Myocyte (in vitro differentiated cells): ENCODE results near the gene SULF2. TPM values are rescaled to one million over a fixed set of nuclear protein-coding genes. Genes with fewer than 3 reads are reported as not detected.
A peak's percentile ranks its signal among the peaks of the same experiment; 100 is the strongest.

Experiments
- DNase-seq: peaks from one replicate; pipeline ENCODE4 v3.0.0-alpha.2; 2012; ENCODE audit warnings: low read depth
- total RNA-seq: library from RNA; depleted of rRNA; stranded (reverse); fragments of >200 nt; gene quantifications from 2 replicates; pipeline ENCODE4 v1.2.3, GENCODE V29; 2014

SULF2 gene
- total RNA-seq, 1 donor from 2014 or later = 2.6 TPM

DNA sequence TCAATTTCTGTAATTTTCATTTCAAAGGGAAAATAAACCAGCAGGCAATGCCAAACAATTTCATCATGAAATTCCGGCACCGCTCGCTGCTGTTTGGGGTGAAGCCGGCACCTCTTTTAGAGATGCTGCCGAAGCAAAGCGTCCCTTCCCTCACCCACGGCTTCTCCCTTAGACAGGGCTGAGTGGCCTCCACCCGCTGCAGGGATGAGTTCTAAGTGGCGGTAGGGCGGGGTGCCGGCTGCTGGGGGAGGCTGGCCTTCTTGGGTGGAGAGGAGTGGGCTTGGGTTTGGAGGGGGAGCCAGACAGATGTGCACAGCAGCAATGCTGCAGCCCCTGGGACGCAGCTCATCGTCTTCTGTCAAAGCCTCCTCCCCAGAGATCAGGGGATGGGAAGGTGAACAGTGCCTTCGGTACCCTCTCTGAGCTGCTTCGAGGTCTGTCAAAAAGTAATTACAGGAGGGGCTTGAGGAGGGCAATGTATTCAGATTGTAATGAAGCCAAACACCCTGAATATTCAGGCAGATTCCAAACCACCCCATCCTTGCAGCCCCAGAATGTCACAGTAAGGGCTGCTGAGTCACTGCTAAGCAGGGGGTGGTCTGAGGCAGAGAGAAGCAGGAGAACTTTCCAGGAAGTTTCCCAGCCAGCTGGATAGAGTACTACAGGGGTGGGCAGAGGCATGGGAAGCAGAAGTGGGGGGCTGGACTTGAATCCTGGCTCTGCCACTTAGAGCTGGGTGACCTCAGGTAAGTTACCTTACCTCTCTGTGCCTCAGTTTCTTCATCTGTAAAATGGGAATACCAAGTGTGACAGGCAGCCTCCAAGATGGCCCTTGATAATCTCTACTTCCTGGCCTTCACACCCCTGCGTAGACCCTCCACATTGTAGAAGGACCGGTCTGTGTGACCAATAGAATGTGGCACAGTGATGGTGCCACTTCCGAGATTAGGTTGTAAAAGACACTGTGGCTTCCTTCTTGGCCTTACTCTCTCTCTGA is 96.6 kb downstream of the SULF2 start:
- DNase-seq = no peak

DNA sequence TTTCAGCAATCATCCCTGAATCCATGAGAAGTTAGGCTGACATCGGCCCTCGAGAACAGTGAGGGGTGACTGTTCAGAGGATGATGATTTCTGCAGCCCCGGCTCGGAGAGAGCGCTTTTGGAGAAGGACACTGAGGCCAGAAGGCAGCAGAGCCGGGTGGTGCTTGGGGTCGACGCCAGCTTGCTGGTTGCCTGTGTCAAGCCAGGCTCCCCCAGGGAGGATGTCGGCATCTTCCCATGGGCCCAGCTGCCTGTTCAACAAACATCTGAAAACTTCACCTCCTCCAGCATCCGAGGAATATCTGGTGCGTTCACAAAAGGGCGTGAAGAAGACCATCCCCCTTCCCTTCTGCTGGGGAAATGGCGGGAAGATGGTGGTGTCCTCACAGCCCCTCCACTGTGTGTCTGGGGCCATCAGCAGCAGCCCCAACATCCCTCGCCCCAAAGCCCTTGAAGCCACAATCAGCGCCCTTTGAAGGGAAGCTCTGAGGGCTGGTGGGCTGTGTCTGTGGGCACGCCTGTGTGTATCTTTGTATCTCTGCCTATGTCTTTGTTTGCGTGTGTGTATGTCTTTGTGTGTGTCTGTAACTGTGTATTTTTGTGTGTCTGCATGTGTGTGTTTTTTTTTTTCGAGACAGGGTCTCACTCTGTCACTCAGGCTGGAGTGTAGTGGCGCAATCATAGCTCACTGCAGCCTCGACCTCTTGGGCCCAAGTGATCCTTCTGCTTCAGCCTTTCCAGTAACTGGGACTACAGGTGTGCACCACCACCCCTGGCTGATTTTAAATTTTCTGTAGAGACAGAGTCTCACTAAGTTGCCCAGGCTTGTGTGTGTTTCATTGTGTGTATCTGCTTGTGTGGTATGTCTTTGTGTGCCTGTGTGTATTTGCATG is 97.9 kb downstream of the SULF2 start:
- DNase-seq = no peak

DNA sequence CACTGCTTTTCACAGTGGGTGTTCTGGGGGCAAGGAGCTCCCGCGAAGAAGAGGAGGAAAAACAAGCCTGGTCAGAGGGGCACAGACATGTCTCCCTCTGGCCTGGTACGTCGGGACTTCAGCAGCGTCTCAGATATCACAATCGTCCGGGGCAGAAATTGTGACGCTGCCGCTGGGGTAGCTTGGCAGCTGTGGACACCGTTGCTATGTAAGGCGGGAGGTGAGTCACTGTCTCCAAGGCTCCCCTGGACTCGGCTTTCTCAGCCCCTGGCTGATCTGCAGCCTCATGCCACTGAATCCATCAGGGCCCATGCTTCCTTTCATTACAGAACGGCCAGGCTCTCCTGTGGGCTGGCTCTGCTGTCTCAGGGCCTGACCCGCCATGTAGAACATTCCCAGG is 98.7 kb downstream of the SULF2 start:
- DNase-seq = peak; percentile 93

DNA sequence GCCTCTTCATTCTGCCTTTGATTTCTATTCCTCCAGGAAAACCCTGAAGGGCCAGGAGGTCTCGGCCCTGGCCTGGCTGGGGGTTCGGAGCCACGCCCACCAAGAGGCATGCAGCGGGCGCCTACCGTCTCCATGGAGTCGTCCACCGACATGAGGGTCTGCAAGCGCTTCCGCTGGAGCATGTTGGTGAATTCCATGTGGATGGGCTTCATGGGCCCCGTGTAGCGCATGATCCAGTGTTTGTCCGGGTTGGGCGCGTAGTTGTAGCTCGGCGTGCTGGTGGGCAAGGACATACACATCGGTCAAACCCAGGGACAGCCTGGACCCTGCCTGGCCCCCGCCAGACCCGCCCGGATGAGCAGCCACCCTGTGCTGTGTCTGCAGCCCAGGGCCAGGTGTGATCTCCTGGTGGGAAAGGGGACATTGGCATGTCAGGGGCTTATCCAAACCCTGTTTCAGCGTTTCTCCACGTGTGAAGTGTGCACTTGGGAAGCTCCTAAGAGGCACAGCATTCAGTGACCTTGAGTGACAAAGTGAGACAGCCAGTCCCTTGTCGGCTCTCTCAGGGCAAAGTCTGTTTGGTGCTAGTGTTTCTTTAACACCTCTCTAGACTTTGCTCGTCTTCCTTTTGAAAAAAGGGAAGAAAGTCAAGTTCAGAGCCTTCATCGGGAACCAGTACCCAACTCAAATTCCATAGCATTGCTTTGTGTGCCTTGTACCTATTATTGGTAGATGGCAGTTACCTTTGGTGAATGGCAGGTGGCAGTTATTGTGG is 100.8 kb downstream of the SULF2 start:
- no peak for DNase-seq

DNA sequence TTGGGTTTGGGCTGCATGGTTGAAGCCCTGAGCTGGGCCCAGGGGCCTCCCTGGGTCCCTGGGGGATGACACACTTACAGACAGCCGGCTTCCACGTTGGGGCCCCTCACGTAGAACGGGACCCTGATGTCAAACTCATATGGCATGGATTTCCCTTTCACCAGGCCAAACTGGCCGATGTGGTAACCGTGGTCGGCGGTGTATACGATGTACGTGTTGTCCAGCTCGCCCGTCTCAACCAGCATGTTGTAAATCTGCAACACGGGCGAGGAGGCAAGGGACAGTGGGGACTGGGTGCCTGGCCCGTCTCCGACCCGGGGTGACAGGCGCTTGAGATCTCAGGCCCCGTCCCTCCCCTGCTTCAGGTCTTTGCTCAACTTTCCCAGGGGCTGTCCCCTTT is 102.4 kb downstream of the SULF2 start:
- no peak for DNase-seq

DNA sequence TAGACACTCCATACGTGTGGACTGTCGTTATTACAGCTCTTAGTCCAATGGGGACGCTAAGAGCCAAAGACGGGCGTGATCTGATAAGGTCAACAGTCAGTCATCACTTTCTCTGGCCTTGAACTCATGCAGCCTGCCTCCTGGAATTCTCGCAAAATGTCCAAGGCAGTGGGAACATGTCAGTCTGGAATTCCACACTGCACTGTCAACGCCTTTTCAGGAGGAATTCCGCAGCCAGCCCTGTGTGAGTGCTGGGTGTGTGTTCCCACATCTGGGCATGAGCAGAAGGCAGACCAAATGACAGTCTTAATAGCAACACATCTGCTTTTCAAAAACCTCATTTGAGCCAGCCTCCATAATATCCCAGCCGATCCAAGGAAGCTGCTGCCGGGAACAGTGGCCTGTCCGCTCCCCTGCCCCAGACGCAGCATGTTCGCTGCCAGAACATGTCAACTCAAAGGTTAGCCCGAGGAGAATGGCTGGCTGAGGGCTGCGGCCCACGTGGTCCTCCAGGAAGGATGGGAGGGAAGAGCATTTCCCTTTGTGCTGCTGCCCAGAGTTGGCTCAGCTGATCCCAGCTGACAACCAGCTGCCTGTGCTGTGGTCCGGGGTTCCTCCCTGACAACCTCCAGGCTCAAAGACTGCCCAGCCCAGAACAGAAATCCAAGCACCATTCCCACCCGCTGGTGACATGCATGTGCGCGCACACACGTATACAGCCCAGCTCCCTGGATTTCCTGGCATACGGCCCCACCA is 103.1 kb downstream of the SULF2 start:
- peak; percentile 71 for DNase-seq

DNA sequence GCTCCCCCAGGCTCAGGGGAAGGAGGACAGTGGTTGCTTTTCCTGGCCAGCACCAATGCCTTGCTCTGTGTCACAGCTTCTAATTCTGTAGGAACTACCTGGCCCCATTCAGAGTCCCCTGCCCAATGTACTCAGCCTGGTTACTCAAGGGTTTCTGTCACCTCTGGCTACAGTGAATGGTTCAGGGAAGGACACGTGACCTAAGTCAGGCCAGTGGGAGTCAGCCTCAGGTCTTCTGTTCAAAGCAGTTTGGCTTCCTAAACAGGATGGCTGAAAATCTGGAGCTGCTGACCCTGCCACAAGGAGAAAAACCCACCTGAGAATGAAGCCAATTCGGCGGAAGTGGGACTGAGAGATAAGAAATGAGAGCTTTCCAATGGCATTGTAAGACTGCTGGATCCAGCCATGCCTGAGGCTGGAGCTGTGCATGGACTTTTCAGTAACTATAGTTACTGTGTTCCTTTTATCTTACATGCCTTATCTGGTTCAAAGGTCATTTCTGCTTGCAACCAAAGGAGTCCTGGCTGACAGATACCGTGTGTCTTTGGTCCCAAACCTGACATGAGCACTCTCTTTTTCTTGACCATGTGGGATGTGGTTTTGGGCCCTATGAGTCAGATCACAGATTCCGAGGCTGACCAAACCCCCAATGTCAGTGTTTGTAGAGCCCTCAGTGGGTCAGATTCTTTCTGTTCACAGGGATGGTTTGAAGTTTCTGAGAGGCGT is 104.3 kb downstream of the SULF2 start:
- peak; percentile 69 for DNase-seq

DNA sequence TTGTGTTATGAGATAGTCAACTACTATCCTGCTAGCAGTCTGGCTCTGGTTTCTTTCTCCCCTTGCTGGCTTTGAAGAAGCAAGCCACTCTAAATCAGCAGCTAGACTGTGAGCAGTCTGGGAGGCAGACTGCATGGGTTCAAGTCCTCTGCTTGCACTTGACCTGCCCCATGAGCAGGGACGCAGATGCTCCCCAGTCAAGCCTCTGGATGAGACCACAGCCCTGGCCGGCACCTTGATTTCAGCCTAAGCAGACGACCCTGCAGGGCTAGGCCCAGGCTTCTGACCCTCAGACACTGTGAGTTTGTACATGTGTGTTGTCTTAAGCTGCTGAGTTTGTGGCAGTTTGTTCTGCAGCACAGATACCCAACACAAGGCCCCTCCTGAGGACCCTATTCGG is 105.8 kb downstream of the SULF2 start:
- DNase-seq = no peak

DNA sequence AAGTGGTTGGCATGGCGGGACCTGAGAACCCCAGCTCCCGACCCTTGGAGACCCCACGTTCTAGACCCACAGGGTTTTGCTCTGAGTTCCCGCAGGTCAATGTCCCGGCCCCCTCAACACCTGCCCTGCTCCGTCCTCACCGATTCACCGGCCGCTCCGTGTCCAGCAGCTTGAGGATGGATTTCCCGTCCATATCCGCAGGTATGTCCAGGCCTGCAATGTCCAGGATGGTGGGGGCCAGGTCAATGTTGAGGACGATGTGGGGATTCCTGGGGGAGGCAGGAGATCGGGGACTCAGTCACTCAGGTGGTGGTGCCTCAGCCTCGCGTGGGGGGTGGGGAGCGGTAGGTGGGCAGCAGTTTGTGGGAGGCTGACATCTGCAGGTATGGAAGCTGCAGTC is 106.7 kb downstream of the SULF2 start:
- DNase-seq = no peak

DNA sequence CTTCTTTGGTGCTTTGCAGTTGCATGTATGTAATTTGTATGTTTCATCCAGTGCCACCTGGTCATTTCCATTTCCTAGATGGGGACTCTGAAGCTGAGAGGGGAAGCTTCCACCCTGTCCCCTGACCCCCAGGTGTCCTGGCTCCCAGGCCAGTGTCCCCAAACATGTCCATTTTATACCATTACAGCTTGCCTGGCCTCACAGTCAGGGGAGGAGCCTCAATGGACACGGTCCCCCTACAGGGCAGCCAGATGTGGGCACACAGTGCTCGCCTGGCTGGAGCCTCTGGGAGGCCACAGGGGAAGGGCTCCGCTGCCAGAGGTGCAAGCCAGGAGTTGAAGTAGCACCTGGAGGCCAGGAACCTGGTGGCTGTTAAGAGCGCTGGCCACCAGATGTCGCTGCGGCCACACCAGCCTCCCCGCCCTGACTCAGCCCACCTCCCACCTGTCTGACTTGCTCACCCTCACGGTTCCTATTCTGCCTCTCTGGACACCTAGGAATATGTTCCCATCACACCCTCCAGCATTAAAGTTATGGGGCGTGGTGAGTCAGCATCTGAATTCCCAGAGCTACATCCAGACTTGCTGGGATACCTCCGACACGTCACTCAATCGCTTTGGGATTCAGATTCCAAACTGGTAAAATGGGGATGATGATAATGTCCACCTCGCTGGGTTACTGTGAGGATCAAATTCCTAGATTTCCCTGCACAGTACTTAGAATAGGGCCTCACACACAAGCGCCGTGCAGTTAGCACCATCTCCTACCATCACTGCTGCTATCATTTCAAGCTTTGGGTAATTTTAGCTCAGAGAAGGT is 107.4 kb downstream of the SULF2 start:
- DNase-seq = peak; percentile 5

DNA sequence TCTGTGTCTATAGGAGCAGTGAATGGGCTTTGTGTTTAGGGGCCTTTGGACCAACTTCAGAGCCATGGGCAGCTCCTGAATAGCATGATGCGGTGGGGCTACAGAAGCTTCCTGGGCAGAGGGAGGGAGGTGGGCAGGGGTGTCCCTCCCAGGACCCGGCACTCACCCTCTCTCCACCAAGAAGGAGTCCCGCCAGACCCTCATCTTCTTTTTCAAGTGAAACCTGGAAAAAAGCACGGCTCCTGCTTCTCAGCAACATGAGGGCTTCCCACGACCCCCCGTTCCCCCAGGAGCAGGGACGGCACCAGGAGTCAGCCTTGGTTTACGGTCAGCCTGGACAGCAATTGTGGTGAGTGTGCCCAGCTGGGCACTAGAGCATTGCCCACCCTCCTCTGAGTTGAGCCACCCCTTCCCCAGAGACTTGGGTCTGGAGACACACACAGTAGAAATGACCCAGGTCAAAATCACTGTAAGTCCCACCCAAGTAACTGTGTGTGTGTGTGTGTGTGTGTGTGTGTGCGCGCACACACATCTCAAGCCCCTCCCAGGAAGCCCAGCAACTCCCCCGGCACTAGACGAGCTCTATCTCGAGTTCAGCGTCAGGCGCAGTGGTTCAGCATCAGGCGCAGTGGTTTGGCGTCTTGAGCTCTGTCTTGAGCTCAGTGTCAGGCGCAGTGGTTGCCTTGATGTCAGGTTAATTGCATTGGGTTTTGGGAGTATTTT is 108.2 kb downstream of the SULF2 start:
- no peak for DNase-seq

DNA sequence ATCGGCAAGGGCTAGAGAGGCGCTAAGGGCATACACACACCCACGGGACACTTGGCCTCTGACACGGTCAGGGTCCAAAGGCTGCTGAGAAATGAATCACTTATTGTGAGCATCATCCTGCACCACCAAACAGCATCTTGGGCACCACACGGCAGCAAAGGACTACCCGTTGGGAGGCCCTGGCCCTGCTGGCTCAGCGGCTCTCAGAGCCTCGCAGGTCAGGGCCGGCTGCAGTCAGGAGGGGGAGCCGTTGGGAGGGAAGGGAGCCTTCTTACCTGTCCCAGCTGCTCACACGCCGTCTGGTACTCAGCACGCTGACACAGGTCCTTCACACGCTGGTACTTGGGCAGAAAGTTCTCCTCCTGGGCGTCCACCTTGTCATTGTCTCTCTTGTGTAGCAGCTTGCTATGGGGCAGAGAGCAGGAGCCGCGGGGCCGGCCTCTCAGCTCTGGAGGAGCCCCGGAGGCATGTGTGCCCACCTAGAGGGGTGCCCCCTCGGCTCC is 109.0 kb downstream of the SULF2 start:
- DNase-seq = no peak

DNA sequence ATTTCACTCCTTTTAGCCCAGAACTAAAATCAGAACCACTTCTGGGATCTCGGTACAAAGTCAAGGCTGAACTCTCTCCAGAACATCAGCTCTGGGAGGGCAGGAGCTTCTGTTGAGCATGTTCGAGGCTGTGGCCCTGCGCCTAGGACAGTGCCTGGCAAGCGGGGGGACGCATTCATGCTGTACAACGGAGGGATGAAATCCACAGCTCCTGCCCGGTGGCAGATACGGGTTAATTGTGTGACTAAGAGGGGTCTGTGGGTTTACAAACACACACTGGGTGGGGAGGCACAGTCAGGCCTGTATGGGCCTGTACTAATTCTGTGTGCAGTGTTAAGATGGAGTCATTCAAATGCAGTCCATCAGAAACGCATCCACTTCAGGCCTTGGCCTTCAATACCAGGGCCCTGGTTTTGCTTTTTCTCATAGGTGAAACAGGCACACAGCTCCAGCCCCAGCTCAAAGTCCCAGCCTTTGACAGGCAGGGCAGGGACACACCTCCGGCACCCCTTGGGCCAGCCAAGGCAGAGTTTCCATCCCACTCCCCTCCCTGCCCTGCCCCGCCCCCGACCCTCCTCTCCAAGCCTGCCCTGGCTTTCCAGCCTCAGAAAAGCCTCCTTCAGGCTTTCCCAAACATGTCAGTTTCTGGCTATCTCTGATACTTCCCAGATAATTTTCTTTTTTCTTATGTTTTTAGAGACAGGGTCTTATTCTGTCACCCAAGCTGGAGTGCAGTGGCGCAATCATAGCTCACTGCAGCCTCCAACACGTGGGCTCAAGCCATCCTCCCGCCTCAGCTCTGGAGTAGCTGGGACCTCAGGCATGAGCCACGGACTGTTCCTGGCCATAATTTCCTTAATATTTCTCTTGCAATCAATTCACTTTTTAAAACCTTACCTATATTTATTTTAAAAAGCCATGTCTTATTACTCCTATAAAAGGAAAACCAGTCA is 109.8 kb downstream of the SULF2 start:
- DNase-seq = no peak

DNA sequence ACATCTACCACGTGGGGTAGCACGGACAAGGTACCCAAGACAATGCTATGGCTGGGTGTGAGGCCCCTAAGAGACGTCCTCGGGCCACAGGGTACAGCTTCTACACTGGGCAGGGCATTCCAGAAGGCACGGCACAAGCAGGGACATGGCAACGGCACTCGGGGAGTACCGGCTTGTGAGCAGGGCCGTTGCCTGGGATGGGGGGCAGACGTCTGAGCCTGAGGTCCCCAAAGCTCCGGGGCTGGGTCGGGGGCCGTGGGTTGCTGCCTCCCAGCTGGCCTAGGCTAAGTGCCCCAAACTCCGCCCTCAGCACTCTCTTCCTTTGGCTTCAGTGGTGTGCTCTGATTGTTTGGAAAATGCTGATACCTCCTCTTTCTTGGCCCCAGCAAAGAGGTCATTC is 110.6 kb downstream of the SULF2 start:
- DNase-seq = no peak

DNA sequence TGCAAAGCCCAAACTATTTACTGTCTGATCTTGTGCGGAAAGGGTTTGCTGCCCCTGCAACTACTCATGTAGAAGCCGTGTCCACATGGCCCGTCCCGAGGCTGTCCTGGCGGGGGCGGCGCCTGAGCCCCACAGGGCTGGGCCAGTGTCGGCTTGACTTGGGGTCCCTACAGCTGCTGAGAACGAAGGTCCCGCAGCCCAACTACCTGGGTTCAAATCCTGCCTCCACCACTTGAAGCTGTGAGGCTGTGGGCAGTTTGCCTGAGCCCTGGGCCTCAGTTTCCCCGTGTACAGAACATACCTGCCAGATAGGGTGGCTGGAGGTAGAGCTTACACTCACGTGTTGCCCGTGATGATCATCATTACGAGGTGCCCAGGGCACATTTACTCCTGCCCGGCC is 111.1 kb downstream of the SULF2 start:
- DNase-seq = no peak

DNA sequence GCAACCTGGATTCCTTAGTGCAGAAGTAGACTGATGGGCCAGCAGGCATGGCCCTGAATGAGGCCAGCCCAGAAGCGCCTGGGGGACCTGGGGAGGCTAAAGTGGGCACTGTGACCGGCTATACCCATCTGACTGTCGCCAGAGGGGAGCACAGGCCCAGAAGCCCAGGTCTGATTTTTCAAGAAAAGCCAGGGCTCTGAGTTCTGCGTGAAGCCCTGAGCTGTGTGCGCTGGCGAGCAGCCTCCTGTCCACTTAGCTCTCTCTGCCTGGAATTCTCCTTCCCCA is 111.7 kb downstream of the SULF2 start:
- no peak for DNase-seq
